GM12878 (cell line): ENCODE data around the gene HDHD3. TPM values are rescaled to one million over a fixed set of nuclear protein-coding genes. Genes with fewer than 3 reads are reported as not detected.

ENCODE experiments used
- ASH2L ChIP-seq: fragments of 300-600, 200-600 bp; sonication (generic); IDR thresholded peaks from 2 replicates; pipeline ENCODE4 v1.6.1; 2017; ENCODE audit warnings: low read depth, mild to moderate bottlenecking, borderline replicate concordance
- BHLHE40 ChIP-seq, 2 experiments: fragments of 450-650 bp in 1 of 2; IDR thresholded peaks; 2 replicates each; pipeline ENCODE4 v1.6.1; 2011 to 2017; ENCODE audit warnings: low read depth in 2 of 2, borderline replicate concordance in 1 of 2, improper control_type of control experiment in 1 of 2, low read length in 1 of 2, mild to moderate bottlenecking in 1 of 2
- CEBPB ChIP-seq, 2 experiments: fragments of 150-350 bp in 1 of 2; IDR thresholded peaks; 2 replicates each; pipeline ENCODE4 v1.6.1; 2012 to 2014; ENCODE audit warnings: low read depth in 2 of 2, low read length in 2 of 2, borderline replicate concordance in 1 of 2, inconsistent platforms in 1 of 2
- DPF2 ChIP-seq: fragments of 450-650 bp; IDR thresholded peaks from 2 replicates; pipeline ENCODE4 v1.6.1; 2017; ENCODE audit warnings: mild to moderate bottlenecking
- ESRRA ChIP-seq: IDR thresholded peaks from 2 replicates; pipeline ENCODE4 v1.6.1; 2012; ENCODE audit warnings: mild to moderate bottlenecking, low read length, improper control_type of control experiment
- IKZF2 ChIP-seq, 2 experiments: fragments of 450-650 bp; IDR thresholded peaks; 2 replicates each; pipeline ENCODE4 v1.6.1; 2017; ENCODE audit warnings: mild to moderate bottlenecking in 2 of 2, moderate library complexity in 2 of 2
- LARP7 ChIP-seq: fragments of 450-650 bp; IDR thresholded peaks from 2 replicates; pipeline ENCODE4 v1.6.1; 2017; ENCODE audit warnings: mild to moderate bottlenecking
- NFYB ChIP-seq: IDR thresholded peaks from 2 replicates; pipeline ENCODE4 v1.6.1; 2011; ENCODE audit warnings: low read depth, mild to moderate bottlenecking, low read length, improper control_type of control experiment, moderate library complexity; ENCODE audit not compliant: insufficient read depth
- NR2C1 ChIP-seq: fragments of 450-650 bp; IDR thresholded peaks from 2 replicates; pipeline ENCODE4 v1.6.1; 2017; ENCODE audit warnings: antibody characterized with exemption, mild to moderate bottlenecking, moderate library complexity
- NRF1 ChIP-seq: conservative IDR thresholded peaks from 2 replicates; pipeline ENCODE4 v1.6.1; 2011; ENCODE audit warnings: mild to moderate bottlenecking, low read depth, low read length, improper control_type of control experiment
- PAX8 ChIP-seq: fragments of 450-650 bp; IDR thresholded peaks from 2 replicates; pipeline ENCODE4 v1.6.1; 2017; ENCODE audit warnings: mild to moderate bottlenecking, moderate library complexity
- POLR2A ChIP-seq: IDR thresholded peaks from 2 replicates; pipeline ENCODE4 v1.6.1; 2011; ENCODE audit warnings: low read depth, mild to moderate bottlenecking, low read length
- PRDM15 ChIP-seq: fragments of 450-650 bp; formaldehyde crosslinking; IDR thresholded peaks from 2 replicates; pipeline ENCODE4 v1.4.0; 2020; ENCODE audit warnings: mild to moderate bottlenecking, moderate library complexity
- RAD51 ChIP-seq: fragments of 450-650 bp; IDR thresholded peaks from 2 replicates; pipeline ENCODE4 v1.6.1; 2016; ENCODE audit warnings: moderate library complexity, mild to moderate bottlenecking, inconsistent platforms
- SMC3 ChIP-seq: IDR thresholded peaks from 2 replicates; pipeline ENCODE4 v1.6.1; 2011; ENCODE audit warnings: low read length, improper control_type of control experiment, borderline replicate concordance
- SP1 ChIP-seq: IDR thresholded peaks from one replicate; pipeline ENCODE4 v1.6.1; 2011; ENCODE audit warnings: low read depth, low read length
- TCF12 ChIP-seq: IDR thresholded peaks from 2 replicates; pipeline ENCODE4 v1.6.1; 2011; ENCODE audit warnings: low read depth, mild to moderate bottlenecking, low read length
- TCF3 ChIP-seq: IDR thresholded peaks from 2 replicates; pipeline ENCODE4 v1.6.1; 2012; ENCODE audit warnings: low read depth, mild to moderate bottlenecking, low read length, borderline replicate concordance; ENCODE audit not compliant: insufficient read depth
- TCF7 ChIP-seq: IDR thresholded peaks from 2 replicates; pipeline ENCODE4 v1.6.1; 2014; ENCODE audit warnings: antibody characterized with exemption, borderline replicate concordance
- polyA plus RNA-seq, 11 experiments: library from polyadenylated mRNA; depleted of rRNA in 4 of 11; unstranded in 6 of 11; stranded (reverse) in 5 of 11; fragments of >200 nt; fragmentation: Nextera tagmentation in 4 of 11; fragmentation: Illumina TruSeq in 1 of 11; extraction: Ambion mirVana in 4 of 11; extraction: Trizol in 1 of 11; gene quantifications; 1 replicate in 1 of 11; 2 replicates in 10 of 11; pipeline versions ENCODE4 v1.2.1 to v1.2.3, GENCODE V29; 2011 to 2016; ENCODE audit warnings: inconsistent platforms in 2 of 11, missing spikeins in 2 of 11, low read depth in 1 of 11
- total RNA-seq, 4 experiments: library from RNA; depleted of rRNA in 3 of 4; stranded (reverse); fragments of >200 nt in 3 of 4; fragmentation: Illumina TruSeq in 1 of 4; extraction: Trizol in 1 of 4; gene quantifications; 2 replicates each; pipeline versions ENCODE4 v1.2.1 to v1.2.3, GENCODE V29; 2013 to 2021
- TF ChIP-seq, protein P1 (sequence below): fragments of 450-650 bp; formaldehyde crosslinking; IDR thresholded peaks from 2 replicates; pipeline ENCODE4 v1.4.0; 2022; ENCODE audit warnings: mild to moderate bottlenecking, moderate library complexity
- TF ChIP-seq, protein P2 (sequence below): IDR thresholded peaks from 2 replicates; pipeline ENCODE4 v1.6.1; 2011; ENCODE audit warnings: mild to moderate bottlenecking, low read depth, low read length, moderate library complexity; ENCODE audit not compliant: insufficient replicate concordance

HDHD3 gene
- total and polyA plus RNA-seq, 10 of the 15 experiments (the other 5 are each of a cell fraction or from before 2014, with no cell fraction given) = 1.3 to 29.4 (median 17.9) TPM

DNA sequence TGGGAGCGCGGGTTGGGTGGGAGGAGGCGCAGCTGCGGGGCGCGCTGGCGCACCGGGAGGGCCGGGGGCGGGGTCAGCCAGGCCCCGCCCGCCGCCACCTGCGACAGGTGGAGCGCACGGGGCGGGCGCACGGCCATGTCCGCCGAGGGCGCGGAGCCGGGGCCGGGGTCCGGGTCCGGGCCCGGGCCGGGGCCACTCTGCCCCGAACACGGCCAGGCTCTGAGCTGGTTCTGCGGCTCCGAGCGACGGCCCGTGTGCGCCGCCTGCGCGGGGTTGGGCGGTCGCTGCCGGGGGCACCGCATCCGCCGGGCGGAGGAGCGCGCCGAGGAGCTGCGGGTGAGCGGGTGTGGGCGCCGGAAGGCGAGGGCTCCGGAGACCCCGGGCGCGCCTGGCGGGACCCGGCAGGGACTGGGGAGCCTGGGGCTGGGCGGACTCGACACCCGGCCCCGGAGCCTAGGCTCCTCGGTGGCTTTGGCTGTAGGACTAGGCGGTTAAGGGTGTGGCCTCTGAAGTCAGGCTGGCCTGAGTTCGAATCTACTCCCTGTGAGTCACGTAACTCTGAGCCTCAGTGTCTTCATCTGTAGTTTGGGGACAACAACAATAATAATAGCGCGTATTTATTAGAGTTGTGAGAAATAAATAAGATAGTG is 27.2 kb downstream of the HDHD3 start, which contains the start of gene BSPRY (continued):
- TF ChIP-seq SP1 (no peak), ASH2L (no peak), TCF3 (no peak), POLR2A (no peak), ESRRA (no peak), CEBPB (IDR thresholded peaks at IDR 0.05; ENCODE audit: borderline replicate concordance in 1 of 2, low read depth in 2 of 2, low read length in 2 of 2) (no peak), TCF7 (no peak), DPF2 (0 out of 2 replicates have a peak, but pooled peaks have one; percentile 46), RAD51 (no peak), SMC3 (no peak), PRDM15 (CRISPR knock-in tag) (no peak), NRF1 (no peak), TCF12 (no peak), LARP7 (no peak), NR2C1 (no peak), PAX8 (no peak), IKZF2 (IDR thresholded peaks at IDR 0.05) (no peak), NFYB (no peak), BHLHE40 (IDR thresholded peaks at IDR 0.05; ENCODE audit: borderline replicate concordance in 1 of 2, low read depth in 2 of 2, low read length in 1 of 2) (peak in 1 of 2 experiments; percentile 21; a peak in 1 of 4 replicates)
- TF ChIP-seq, protein P1, sequence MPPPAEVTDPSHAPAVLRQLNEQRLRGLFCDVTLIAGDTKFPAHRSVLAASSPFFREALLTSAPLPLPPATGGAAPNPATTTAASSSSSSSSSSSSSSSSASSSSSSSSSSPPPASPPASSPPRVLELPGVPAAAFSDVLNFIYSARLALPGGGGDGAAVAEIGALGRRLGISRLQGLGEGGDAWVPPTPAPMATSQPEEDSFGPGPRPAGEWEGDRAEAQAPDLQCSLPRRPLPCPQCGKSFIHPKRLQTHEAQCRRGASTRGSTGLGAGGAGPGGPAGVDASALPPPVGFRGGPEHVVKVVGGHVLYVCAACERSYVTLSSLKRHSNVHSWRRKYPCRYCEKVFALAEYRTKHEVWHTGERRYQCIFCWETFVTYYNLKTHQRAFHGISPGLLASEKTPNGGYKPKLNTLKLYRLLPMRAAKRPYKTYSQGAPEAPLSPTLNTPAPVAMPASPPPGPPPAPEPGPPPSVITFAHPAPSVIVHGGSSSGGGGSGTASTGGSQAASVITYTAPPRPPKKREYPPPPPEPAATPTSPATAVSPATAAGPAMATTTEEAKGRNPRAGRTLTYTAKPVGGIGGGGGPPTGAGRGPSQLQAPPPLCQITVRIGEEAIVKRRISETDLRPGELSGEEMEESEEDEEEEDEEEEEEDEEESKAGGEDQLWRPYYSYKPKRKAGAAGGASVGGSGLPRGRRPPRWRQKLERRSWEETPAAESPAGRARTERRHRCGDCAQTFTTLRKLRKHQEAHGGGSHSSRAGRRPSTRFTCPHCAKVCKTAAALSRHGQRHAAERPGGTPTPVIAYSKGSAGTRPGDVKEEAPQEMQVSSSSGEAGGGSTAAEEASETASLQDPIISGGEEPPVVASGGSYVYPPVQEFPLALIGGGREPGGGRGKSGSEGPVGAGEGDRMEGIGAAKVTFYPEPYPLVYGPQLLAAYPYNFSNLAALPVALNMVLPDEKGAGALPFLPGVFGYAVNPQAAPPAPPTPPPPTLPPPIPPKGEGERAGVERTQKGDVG (CRISPR knock-in tag) = no peak
- TF ChIP-seq, protein P2, sequence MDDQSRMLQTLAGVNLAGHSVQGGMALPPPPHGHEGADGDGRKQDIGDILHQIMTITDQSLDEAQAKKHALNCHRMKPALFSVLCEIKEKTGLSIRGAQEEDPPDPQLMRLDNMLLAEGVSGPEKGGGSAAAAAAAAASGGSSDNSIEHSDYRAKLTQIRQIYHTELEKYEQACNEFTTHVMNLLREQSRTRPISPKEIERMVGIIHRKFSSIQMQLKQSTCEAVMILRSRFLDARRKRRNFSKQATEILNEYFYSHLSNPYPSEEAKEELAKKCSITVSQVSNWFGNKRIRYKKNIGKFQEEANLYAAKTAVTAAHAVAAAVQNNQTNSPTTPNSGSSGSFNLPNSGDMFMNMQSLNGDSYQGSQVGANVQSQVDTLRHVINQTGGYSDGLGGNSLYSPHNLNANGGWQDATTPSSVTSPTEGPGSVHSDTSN = no peak
